CD4-positive, alpha-beta T cell treated with Interleukin-21 for 1 hour (primary cell): ENCODE results near the gene GNG7.
"Not testable (repeated sequence)": the region's sequence is repeated elsewhere in the genome, so short reads cannot be mapped to it uniquely, and the experiment has no call there.

ENCODE experiments used
- DNase-seq: peaks from one replicate; pipeline ENCODE4 v3.0.0-alpha.2; 2020

GNG7 gene

DNA sequence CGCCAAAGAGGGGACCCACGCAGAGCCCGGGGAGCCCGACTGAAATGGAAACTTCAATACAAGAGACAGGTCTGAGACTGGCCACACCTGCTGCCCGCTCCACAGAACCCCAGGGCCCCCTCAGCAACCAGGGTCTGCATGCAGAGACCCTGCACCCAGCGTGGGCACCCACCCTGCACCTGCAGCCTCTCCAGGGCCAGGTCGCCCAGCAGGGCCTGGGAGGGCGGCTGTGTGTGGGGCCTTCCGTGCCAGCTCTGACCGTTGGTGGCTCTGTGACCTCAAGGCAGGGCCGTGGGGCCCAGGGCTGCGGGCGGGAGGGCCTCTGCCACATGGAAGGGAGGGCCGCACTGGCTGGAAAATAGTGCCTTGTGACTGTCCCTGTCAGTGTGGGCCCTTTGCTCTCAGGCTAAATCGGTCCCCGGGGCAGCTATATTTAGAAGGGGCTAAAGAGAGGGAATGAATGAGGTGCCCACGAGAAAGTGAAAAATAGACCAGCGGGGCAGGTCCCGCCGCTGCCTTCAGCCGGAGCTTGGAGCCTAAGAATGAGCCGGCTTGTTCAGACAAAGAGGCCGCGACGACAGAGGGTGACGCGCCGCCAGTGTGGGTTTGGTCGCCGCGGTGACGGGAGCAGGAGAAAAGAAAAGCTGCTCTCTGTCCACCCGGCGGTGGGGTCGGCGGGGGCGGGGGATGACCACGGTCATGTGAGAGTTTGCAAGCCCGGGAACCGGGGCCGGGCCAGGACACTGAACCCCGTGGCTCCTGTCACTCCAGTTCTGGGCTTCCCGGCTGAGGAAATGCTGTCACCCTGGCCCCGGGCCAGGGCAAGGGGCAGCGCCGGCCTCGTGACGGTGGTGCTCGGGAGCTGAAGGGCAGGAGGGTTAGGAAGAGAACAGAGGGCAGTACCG is 156.1 kb downstream of the GNG7 start:
- no peak for DNase-seq

DNA sequence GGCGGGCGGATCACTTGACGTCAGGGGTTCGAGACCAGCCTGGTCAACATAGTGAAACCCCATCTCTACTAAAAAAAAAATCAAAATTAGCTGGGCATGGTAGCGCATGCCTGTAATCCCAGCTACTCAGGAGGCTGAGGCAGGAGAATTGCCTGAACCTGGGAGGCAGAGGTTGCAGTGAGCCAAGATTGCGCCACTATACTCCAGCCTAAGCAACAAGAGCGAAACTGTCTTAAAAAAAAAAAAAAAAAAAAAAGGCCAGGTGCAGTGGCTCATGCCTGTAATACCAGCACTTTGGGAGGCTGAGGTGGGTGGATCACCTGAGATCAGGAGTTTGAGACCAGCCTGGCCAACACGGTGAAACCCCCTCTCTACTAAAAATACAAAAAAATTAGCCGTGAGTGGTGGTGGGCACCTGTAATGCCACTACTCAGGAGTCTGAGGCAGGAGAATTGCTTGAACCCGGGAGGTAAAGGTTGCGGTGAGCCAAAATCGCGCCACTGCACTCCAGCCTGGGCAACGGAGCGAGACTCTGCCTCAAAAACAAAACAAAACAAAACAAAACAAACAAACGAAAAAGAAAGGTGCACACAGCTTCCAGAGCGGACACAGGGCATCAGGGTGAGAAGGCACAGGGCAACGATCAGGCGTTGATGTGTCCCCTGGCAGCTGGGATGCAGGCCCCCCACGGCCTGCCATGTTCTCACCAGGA is 156.9 kb downstream of the GNG7 start:
- DNase-seq: not testable (repeated sequence)

DNA sequence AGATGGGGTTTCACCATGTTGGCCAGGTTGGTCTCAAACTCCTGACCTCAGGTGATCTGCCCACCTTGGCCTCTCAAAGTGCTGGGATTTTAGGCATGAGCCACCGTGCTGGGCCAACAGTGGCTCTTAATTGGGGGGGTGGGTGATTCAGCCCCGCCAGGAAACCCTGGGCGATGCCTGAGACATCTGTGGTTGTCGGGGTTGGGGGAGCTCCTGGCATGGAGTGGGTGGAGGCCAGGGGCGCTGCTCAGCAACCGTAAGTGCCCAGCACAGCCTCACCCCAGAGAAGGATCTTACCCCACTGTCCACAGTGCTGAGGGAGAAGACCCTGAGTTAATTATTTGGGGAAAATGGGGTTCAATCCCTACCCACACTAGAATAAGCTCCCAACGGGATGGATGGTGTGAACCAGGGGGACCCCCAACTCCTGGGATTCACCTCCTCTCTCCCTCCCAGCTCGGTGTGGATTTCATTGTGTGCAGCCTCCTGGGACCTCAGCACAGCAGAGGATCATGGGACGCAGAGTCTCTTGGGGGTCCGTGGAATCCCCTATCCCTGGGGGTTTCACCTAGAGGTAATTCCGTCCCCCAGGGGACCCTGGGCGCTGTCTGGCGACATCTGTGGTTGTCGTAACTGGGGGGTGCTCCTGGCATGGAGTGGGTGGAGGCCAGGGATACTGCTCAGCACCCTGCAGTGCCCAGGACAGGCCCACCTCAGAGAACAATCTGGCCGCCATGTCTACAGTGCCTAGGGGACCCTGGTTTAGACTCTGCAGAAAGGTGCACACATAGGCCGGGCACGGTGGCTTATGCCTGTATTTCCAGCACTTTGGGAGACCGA is 157.7 kb downstream of the GNG7 start:
- no peak for DNase-seq

DNA sequence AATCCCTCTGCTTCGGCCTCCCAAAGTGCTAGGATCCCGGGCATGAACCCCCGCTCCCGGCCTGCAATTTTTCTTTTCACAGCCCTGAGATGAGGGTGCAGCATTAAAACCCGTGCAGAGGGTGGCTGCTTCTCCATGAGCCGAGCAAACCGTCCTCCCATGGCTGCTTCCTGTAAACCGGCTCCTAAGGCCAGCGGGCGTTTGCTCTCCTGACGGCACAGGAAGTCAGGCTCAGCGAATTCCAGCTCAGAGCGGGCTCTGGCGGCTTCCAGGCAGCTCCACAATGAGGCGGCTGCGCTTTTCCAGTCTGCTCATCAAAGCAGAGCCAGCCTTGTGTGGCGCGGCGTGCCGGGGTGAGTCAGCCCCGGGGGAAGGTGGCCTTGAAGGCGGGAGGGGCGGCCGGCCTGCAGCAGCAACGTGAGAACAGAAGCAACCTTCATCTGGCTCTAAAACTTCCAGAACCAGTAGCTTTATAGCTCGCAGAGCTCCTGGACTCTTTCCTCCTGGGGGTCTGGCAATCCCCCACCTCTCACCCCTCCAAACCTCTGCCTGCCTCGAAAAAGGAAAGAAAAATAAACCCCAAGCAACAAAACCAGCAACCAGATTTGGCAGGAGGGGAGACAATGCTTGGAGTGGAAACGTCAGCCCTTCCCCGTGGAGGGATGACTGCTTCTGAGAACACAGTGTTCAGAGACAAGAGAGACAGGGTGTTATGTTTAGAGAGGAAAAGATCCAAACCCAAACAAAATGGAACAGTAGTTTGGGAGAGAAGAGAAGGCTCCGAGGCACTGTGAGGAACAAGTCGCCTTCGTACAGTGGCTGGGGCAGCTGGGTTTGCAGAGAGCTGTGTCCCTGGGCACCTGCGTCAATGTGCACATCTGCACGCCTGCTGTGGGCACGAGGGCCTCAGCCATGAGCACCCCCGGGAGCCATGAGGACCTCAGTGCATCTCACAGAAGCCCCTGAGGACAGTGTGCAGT is 158.7 kb downstream of the GNG7 start:
- peak; percentile 44 for DNase-seq

DNA sequence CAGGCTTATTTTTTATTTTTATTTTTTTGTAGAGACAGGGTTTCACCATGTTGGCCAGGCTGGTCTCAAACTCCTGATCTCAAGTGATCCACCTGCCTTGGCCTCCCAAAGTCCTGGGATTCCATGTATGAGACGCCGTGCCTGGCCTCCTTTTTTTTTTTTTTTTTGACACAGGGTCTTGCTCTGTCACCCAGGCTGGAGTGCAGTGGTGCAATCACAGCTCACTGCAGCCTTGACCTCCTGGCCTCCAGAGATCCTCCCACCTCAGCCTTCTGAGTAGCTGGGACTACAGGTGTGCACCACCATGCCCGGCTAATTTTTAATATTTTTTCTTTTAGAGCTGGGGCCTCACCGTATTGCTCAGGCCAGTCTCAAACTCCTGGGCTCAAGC is 159.4 kb downstream of the GNG7 start:
- DNase-seq: not testable (repeated sequence)

DNA sequence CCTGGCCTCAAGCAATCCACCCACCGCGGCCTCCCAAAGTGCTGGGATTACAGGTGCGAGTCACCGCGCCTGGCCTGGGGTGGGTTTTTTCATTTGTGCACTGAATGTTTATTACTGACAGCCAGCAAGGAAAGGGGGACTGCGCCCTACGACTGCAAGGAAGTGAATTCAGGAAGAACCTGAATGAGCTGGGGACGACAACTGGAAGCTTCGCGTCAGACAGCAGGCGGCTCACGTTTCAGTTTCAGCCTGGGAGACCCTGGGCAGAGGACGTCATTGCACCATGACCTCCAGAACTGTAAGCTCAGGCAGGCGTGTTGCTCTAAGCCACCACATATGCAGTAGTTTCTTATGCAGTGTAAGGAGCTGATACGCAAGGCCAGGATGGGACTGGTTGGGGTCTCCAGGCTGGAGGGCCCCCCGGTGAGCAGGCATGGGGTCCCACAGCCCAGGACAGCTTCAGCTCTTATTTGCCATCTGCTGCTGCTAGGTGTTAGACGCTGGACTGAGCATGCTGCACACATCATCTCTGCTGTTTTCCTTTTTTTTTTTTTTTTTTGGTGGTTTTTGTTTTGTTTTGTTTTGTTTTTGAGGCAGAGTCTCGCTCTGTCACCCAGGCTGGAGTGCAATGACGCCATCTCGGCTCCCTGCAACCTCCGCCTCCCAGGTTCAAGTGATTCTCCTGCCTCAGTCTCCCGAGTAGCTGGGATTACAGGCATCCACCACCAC is 160.0 kb downstream of the GNG7 start:
- DNase-seq: no peak

DNA sequence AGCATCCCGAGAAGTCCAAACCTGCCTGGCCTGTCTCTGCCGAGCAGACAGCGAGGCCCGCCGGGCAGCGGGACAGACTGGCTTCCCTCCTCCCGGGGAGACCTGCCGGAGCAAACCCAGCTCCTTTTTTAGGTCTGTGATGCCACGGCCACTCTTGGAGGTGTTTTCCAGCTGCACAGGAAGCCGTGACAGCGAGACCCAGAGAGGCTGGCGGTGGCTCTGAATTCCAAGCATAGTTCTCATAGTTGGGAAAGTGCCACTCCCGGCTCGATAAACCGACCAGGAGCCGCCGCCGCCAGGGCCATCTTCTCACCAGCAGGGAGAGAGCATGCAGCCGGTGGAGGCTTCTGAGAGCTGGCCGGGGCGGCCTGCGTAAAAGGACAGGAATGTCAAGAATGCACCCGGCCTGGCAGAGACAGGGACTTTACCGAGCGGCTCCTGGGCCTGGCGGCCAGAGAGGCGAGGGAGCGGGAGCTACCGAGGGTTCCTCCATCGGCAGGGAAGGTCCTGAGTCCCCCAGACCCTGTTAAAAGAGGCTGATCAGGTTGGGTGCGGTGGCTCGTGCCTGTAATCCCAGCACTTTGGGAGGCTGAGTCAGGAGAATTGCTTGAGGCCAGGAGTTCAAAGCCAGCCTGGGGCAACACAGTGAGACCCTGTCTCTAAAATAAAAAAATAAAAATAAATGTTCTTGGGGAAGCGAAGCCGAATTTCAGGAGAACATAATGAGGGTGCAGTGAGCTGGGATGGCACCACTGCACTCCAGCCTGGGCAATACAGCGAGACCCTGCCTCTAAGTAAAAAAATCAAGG is 161.6 kb downstream of the GNG7 start:
- DNase-seq: no peak

DNA sequence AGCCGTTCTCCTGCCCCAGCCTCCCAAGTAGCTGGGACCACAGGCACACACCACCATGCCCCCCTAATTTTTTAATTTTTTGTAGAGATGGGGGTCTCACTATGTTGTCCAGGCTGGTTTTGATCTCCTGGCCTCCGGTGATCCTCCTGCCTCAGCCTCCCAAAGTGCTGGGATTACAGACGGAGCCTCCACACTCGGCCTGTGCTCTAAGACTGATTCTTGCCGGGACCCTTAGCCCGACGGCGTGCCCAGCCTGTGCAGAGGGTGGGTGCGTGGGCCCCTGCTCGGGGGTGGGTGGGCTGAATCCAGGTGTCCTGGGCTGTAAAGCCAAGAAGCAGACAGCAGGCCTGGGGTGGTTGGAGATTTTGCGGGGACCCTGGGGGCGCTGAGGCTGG is 162.2 kb downstream of the GNG7 start:
- no peak for DNase-seq

DNA sequence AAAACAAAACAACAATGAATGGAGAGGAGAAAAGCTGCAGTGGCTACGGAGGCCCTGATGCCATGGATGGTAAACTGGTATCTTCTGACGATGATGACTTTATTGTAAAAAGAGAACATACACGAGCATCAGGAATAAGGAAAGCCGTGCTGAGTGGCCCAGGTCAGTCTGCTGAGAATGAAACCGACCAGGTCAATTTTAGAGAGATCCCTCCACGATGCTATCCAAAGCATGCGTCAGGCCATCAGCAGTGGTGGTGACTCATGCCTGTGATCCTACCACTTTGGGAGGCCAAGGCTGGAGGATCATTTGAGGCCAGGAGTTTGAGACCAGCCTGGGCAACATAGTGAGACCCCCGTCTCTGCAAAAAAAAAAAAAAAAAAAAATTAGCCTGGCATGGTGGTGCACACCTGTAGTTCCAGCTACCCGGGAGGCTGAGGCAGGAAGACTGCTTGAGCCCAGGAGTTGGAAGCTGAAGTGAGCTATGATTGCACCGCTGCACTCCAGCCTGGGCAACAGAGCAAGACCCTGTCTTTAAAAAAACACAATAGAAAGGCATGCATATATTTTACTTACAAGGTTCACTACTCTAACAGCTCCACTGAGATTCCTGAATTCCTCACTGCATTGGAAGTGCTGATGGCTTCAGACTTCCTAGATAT is 164.3 kb downstream of the GNG7 start:
- DNase-seq: no peak

DNA sequence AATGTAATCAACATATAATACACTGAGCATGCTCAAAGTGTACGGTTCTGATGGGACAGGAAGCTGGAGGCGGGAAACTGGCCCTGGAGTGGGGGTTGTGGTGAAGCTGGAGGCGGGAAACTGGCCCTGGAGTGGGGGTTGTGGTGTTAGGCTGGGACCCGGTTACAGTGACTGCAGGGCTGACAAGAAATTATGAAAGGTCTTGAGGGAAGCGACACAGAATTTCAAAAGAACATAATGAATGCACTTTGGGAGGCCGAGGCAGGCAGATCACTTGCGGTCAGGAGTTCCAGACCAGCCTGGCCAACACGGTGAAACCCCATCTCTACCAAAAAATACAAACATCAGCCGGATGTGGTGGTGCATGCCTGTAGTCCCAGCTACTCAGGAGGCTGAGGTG is 164.9 kb downstream of the GNG7 start:
- DNase-seq: not testable (repeated sequence)

DNA sequence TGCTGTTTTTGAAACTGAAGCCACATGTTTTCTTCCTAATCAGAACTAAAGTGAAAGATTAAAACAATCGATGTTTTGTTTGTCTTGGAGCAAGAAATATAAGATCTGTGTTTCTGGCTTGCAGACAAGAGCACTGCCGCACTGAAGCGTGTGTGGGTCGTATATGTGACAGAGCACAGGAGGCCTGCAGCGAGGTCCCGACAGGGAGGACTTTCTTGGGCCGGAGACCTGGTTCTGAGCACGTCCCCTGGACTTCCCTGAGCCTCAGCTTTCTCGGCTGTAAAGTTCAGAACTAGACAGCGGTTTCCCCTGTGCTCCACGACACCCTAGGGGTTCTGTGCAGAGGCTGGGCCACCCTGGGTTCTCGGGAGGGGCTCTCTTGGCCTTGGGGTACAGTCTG is 166.0 kb downstream of the GNG7 start:
- DNase-seq: no peak

DNA sequence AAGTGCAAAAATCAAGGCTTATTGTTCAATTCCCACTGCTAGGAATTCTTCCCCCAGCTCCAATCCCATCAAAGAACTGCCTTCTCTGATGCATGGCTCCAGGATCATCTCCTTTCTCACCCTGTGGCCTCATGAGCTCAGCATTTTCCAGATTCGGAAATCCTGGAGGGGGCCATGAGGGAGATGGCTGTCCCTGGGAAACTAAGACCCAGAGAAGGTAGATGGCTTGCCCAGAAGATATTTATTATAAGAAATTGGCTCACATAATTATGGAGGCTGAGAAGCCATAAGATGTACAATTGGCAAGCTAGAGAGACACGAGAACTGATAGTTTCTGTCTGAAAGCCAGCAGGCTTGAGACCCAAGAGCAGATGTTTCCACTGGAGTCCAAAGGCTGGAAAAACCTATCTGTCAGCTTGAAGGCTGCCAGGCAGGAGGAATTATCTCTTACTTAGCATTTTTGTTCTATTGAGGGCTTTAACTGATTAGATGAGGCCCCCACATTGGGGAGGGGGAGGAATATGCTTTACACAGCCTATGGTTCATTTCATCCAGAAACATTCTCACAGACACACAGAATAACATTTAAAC is 168.0 kb downstream of the GNG7 start:
- DNase-seq: no peak

DNA sequence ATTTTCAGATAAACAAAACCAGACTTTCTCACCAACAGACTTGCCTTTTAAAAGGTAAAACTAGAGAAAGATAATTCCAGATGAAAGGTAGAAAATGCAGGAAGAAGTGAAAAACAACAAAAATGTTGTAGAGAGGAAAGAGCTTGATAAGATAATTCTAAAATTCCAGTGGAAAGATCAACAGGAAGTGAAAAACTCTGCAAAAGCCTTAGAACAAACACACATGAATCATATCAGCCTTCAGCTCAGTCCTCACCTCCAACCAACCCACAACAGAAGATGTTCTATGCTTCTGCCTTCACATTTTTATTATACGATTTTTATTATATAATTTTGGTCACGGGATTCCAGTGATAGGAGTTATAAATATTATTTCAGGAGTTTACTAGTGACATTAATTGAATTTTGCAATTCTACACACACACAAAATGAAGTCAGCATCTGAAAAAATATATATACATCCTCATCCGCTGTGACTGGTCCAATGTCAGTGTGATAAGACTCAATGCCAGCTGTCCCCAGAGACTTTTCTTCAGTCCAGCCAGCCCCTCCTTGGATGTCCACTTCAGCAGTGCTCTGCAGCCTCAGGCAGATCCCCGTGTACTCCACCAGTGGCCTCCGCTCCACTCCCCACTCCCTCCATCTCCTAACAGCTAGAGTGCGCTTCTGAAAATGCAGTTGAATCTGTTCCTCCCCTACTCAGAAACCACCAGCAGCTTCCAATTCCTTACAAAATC is 168.6 kb downstream of the GNG7 start:
- no peak for DNase-seq

DNA sequence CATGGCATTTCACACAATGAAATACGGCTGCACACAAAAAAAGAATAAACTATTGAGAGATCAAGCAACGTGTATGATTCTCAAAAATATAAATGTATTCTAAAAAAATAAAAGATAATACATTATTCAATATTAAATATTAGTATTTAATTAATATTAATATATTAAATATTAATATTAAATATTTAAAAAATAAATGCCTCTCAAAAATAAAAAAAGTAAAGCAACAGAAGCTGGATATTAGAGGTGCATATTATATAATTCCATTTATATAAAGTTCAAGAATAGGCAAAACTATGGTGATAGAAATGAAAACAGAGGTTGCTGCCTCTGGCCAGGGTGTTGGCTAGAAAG is 169.4 kb downstream of the GNG7 start:
- DNase-seq: no peak

DNA sequence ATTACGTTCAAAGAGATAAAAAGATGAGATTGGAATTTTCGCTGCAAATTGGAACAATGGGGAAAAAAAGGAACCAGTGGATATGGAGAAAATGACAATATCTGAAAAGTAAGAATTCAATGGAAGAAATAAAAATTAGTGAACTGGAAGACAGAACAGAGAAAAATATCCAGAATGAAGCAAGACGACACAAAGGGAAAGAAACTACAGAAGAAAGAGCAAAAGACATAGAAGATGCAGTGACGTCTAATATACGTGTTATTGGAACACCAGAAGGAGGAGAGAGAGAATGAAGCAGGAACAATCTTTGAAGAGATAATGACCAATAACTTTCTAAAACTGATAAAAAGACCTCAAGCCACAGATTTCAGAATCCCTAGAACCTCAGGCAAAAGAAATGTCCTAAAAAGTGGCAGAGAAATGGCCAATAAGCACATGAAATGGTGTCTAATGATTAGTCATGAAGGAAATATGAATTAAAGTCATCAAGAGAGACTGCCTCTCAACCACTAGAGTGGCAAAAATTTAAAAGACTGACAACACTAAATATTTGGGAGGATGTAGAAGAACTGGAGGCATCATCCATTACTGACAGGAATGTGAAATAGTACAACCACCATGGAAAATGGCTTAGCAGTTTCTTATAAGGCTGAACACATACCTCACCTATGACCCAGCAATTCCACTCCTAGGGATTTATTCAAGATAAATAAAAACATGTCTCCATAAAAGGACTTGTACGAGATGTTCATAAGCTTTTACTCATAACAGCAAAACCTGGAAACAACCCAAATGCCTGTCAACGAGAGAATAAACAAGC is 170.0 kb downstream of the GNG7 start:
- no peak for DNase-seq

DNA sequence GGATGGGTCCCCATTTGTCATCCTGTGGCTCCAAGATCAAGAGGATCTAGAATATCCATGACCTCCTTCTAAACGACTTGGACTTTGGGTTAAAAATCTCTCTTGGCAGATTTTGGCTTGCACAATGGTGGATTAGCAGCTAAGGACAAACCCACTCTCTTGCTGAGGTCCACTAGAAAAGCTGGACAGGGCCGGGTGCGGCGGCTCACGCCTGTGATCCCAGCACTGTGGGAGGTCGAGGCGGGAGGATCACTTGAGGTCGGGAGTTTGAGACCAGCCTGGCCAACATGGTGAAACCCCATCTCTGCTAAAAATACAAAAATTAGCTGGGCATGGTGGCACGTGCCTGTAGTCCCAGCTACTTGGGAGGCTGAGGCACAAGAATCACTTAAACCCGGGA is 172.6 kb downstream of the GNG7 start:
- not testable (repeated sequence) for DNase-seq

DNA sequence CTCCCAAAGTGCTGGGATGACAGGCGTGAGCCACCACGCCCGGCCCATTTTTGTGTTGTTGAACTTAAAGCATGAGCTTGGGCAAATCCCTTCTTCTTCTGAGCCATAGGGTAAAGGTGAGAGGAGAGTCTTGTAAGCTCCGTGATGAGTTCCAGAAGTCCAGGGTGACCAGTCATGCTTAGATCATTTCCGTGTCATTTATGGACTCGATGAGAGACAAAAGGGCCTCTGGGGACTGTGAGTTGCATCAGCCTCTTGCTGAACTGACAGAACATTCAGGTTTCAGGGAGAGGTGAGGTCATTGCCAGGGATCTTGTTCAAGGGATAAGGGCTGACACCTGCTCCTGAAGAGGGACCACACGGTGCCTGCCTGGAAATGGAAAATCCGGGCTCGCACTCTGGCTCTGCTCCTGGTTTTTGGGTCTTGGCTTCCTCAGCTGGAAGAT is 173.0 kb downstream of the GNG7 start:
- DNase-seq: no peak

DNA sequence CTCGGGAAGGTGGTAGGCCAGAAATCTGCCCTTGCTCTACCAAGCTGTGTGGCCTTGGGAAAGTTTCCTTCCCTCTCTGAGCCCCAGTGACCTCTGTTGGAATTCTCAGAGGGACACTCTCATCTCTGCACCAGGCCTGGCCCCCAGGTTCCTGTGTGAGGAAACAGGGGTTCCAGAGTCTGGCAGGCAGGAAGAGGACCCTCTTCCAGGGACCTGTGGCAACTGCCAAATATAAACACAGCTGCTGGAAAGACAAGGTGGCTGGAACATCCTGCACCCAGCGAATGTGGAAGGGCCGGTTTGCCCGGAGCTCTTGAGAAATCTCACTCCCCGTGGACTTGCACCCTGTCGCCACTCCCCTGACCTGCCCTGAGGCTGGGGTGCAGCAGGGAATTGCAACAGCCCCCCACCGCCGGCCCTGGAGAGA is 173.8 kb downstream of the GNG7 start:
- DNase-seq: no peak
